Brain microvascular endothelial cell (primary cell): ENCODE results near the gene ADAMTS20.

Source experiments
- DNase-seq: peaks from one replicate; pipeline ENCODE4 v3.0.0-alpha.2; 2020
- H3K27ac ChIP-seq: fragments of 250-450 bp; sonication (Bioruptor Pico); 2 replicates; pipeline ENCODE4 v1.5.1; 2020; ENCODE audit warnings: mild to moderate bottlenecking, moderate library complexity
- H3K27me3 ChIP-seq: fragments of 250-450 bp; sonication (Bioruptor Pico); replicated peaks from 2 replicates; pipeline ENCODE4 v1.5.1; 2020; ENCODE audit warnings: mild to moderate bottlenecking
- H3K36me3 ChIP-seq: fragments of 250-450 bp; sonication (Bioruptor Pico); replicated peaks from 2 replicates; pipeline ENCODE4 v1.5.1; 2020; ENCODE audit warnings: mild to moderate bottlenecking
- H3K4me3 ChIP-seq: 2 replicates; pipeline ENCODE4 v1.5.1; 2011; ENCODE audit warnings: low read depth, mild to moderate bottlenecking, control low read depth, low read length, moderate library complexity
- CTCF ChIP-seq: IDR thresholded peaks from 2 replicates; pipeline ENCODE4 v1.5.1; 2011; ENCODE audit warnings: low read depth, mild to moderate bottlenecking, moderate library complexity, low read length, control low read depth, inconsistent platforms; ENCODE audit errors: missing control alignments
- in situ Hi-C: cut with HindIII; loops from 2 replicates; pipeline ENCODE4 v1.10.0; 2017; ENCODE audit warnings: low sequenced_read_pairs, low pct_ligation_motif_present

The ADAMTS20 gene

GRCh38 chr12:43336962-43337555 lies 214.9 kb downstream of the ADAMTS20 start:
- Histone ChIP-seq H3K4me3 (no peak overlapping the region), H3K36me3 (no peaks in the 10 kb centered on the region), H3K27ac (no peak overlapping the region), H3K27me3 (no peaks in the 10 kb centered on the region)
- peak; percentile 20 for TF ChIP-seq CTCF
- no peak for DNase-seq
- in situ Hi-C loops = no loop called here

GRCh38 chr12:43333644-43334043 lies 218.4 kb downstream of the ADAMTS20 start:
- Histone ChIP-seq H3K4me3 (no peak overlapping the region), H3K27me3 (no peaks in the 10 kb centered on the region), H3K36me3 (no peaks in the 10 kb centered on the region), H3K27ac (no peak overlapping the region)
- DNase-seq = no peak
- in situ Hi-C loops = no loop called here
- TF ChIP-seq CTCF = no peak

DNA sequence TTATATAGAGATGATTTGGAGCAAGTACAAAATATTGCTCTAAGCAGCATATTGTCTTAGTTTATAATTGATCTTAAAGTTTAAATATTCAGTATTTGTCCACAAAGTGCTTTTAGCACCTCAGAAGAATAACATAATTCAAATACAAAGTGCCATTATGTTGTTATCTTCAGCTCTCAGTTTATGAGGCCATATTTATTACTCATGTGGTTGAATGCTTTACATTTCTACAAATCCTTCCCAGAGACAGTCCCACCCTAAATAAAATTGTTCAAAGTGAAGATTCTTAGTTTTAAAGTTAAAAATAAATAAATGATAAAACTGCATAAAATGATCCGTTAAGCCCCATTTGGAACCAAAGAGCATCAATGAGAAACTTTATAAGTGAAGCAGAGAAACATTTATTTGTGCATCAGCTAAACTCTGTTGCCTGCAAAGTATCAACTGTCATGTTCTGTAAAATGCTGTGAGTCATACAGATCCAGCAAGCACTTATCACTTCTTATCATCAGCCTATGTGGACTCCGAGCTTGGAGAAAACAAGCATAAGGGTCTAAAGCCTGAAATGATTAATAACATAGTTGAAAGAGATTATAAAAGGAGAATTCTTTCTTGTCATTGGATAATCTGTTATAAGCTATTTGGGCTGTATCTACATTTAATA lies 218.9 kb downstream of the ADAMTS20 start:
- H3K27me3 ChIP-seq = no peaks in the 10 kb centered on the region
- peak; percentile 77 for DNase-seq
- in situ Hi-C loops = no loop called here
- TF ChIP-seq CTCF = no peak
- H3K4me3 ChIP-seq = no peak overlapping the region
- H3K27ac ChIP-seq = peak overlapping the region; percentile 27
- no peaks in the 10 kb centered on the region for H3K36me3 ChIP-seq

DNA sequence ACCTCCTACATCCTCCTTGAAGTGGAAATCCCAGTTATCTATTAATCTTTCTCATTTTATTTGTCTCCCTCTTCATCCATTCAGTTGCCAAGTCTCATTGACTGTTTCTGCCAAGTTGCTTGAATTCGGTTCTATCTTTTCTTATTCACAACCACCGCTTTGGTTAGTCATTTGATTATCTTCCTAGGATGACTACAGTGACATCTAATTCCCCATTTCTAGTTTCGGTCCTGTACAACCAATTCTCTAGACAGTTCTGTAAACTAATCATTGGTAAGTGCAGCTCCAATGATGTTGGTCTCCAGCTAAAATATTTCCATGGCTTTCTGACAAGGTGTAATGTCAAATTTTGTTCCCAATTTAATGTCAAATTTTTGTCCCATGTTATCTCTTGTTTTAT lies 220.1 kb downstream of the ADAMTS20 start:
- in situ Hi-C loops = no loop called here
- H3K36me3 ChIP-seq = no peaks in the 10 kb centered on the region
- no peak for DNase-seq
- H3K27ac ChIP-seq = no peak overlapping the region
- no peak overlapping the region for H3K4me3 ChIP-seq
- no peaks in the 10 kb centered on the region for H3K27me3 ChIP-seq
- no peak for TF ChIP-seq CTCF

GRCh38 chr12:43329375-43329774 lies 222.6 kb downstream of the ADAMTS20 start:
- peak; percentile 46 for DNase-seq
- in situ Hi-C loops = no loop called here
- no peak for TF ChIP-seq CTCF

DNA sequence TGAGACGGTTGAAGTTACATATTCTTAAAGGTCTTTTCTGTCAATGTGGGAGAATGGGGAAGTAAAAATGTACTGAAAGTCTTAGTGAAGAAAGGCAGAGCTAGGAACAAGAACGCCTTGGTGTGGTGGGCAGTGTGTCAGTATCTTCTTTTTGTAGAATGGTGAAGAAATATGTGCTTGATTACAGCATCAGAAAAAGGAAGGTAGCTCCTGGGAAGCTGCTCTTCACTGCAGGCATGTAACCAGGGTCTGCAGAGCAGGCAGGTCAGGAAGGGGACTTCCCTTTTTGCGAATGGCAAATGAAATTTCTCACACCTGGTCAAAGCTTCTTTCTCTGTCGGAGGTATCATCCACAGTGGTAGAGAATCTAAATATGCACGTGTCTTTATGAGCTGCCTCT lies 226.2 kb downstream of the ADAMTS20 start:
- Histone ChIP-seq H3K27ac (no peak overlapping the region), H3K4me3 (no peak overlapping the region), H3K36me3 (no peaks in the 10 kb centered on the region), H3K27me3 (no peaks in the 10 kb centered on the region)
- DNase-seq = no peak
- in situ Hi-C loops = no loop called here
- no peak for TF ChIP-seq CTCF

More at GRCh38 chr12:43329375-43329774, 222.6 kb downstream of the ADAMTS20 start:
- Histone ChIP-seq H3K27me3 (no peaks in the 10 kb centered on the region), H3K36me3 (no peaks in the 10 kb centered on the region), H3K4me3 (no peak overlapping the region), H3K27ac (no peak overlapping the region)
